DOHH2 (cell line): ENCODE data around the gene PCBD1.

Experiments used
- CTCF ChIP-seq: fragments of 200-600 bp; sonication (generic); IDR thresholded peaks from one replicate; pipeline ENCODE4 v1.5.1; 2014; ENCODE audit warnings: antibody characterized with exemption, mild to moderate bottlenecking, low read depth, low read length; ENCODE audit not compliant: poor library complexity, severe bottlenecking
- EZH2phosphoT487 ChIP-seq: fragments of 200-600 bp; sonication (generic); IDR thresholded peaks from 2 replicates; pipeline ENCODE4 v1.6.1; 2017; ENCODE audit warnings: borderline replicate concordance, mild to moderate bottlenecking, antibody characterized with exemption, low read length, moderate library complexity, mixed read lengths

GRCh38 chr10:70909326-70909935 is 21.1 kb upstream of the PCBD1 start:
- TF ChIP-seq CTCF = no peak
- no peak for TF ChIP-seq EZH2phosphoT487
